Cortex of kidney (tissue), 1 donor: ENCODE results near the gene MYRF.

Experiments
- DNase-seq: peaks from one replicate; lab custom pipeline; 2025; lab: John Stamatoyannopoulos, UW

The MYRF gene

DNA sequence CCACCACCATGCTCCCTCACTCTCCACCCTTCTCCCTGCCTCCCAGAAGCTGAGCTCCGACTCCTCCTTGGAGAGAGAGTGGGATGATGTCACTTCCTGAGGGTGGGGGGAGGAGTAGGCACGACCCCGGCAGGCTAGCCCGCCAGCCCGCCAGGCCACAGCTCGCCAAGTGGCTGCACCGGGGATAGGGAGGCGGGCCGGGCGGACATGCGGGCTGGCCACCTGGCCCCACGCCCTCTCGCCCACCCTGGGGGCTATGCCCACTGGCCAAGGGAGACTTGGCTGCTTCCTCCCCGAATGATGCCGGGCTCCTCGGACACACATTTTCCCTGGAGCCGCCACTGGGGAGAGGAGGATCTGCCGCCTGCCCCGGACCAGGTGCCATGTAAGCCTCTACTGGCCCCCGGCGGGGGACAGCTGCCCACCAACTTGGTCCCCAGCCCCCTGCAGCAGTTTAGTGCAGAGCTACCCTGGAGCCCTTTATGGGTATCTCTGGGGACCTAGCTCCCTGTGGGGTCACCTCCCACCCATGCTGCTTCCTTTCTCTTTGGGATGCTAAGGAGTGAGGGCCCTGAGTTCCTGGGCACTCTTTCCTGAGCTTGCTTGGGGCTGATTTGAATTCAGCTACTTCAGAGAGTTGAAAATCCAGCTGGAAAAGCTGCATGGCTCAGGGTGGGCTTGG, 33.7 kb upstream of the MYRF start:
- DNase-seq, result no peak

DNA sequence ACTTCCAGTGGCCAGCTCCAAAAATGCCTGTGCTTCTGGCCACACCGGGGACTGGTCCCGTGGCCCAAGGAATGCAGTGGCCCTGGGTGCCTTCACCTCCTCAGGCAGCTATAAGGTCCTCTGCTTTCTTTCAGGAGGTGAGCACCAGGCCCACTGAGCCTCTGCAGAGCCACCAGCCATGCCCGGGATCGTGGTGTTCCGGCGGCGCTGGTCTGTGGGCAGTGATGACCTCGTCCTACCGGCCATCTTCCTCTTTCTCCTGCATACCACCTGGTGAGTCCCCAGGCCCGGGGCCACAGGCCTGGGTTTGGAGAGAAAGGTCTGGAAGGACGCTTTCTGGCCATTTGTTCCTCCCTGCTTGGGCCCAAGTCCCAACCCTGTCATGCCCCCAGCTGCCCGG, 32.5 kb upstream of the MYRF start:
- DNase-seq, result no peak

DNA sequence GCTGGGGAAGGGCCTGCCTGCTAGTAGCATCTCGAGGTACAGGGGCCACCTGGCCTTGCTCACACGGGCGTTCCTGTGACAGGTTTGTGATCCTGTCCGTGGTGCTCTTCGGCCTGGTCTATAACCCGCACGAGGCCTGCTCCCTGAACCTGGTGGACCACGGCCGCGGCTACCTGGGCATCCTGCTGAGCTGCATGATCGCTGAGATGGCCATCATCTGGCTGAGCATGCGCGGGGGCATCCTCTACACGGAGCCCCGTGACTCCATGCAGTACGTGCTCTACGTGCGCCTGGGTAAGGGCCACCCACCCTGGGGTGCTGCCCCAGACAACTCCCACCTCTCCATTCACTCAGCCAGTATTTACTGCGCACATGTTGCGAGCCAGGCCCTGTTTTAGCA, 31.8 kb upstream of the MYRF start:
- no peak for DNase-seq

DNA sequence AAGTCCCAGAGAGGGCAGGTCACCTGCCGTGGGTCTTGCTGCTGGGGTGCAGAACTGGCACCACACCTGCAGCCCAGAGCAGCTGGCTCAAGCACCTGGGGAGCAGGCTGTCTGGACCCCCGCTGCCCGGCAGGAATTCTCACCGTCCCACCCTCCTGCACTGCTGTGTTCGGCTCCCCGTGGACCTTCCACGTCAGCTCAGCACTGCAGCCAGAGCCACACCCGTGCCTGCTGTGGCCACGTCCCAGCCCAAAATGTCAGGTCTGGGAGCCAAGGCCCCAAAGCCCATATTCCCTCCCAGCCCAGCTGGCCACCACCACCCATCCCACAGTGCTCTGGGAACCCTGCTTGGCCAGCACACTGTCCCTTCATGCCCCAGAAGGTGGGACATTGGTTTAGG, 28.0 kb upstream of the MYRF start:
- no peak for DNase-seq

DNA sequence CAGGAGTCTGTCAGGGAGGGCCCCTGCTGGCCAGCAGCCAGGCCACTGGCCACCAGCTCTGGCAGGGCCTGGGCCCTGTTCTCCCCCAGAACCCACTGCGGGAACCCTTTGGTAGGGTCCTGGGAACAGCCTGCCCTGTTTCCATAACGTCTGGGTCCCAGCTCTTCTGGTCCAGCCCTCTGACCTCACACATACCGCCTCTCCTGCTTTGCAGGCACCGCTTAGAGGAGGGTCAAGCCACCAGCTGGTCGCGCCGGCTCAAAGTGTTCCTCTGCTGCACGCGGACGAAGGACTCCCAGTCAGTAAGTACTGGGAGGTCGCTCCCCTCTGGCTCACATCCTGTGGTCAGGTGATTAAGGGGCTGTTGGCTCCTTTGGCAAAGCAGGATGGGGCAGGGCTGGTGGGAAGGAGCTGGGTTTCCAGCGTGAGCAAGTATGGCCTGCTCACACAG, 26.6 kb upstream of the MYRF start:
- no peak for DNase-seq

DNA sequence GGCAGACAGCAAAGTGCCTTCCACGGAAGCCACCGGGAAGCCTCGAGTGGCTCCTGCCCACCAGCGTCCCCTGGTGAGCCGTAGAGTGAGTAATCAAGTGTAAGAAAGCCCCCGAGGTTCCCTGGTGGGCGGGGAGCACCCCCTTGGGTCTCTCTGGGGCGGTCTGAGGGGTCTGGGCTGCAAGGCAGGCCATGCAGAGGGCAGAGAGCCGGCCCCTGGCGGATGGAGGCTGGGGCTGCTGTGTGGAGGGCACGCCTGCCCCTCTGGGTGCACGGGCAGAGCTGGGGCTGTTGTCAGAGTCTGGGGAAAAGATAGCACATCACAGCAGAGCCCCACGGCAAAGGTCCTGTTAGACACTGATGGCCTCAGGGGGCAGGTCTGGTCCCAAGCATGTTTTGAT, 25.7 kb upstream of the MYRF start:
- DNase-seq, result no peak

DNA sequence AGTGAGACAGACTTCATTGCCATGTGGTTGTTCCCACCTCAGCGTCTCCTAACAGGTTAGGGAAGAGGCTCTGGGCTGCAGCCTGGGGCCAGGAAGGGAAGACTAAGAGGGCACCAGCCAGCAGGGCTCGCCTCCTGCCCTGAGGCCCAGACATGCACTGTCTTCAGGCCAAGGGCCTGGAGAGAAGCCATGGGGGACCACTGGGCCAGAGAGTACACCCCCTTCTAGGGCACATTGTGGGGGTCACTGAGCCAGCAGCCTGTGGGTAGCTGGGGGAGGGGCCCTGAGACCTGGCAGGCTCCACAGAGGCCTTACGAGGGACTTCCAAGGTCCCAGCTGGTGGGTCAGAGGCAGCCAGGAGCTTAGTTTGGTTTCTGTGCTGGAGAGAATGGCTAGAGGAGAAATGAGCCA, 25.0 kb upstream of the MYRF start:
- DNase-seq, result no peak

DNA sequence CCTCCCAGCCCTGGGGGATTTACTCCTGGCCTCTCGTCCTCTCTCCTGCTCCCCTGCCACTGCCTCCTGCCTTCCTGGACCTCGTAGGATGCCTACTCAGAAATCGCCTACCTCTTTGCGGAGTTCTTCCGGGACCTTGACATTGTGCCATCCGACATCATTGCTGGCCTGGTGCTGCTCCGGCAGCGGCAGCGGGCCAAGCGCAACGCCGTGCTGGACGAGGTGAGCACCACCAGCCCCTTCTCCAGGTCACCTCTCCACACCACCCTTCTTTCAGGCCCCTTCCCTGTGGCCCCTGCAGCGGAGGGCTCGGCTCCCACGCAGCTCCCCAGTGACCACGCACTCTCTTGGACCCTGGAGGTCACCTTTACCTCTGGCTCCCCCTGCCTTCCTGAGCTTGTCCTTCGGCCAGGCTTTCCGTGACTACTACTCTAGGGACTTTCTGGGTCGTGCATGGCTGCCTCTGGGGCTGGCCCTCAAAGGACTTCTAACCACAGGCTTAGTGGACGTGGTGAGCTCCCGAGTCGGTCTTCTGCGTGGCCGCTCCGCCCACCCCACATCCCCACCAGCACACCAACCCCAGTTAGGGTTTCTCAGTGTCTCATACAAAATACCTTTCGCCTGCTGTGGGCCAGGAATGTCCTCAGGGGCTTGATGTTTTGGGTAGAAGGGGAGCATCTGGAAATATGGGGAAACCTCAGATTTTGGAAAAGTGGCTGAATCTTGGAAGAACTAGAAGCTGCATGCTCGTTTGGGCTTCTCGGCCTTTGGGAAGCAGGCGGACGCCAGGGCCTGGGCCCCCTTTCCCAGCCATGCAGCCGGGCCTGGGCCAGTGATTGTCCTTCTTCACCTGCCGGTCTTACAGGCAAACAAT, 24.1 kb upstream of the MYRF start:
- DNase-seq, result no peak

DNA sequence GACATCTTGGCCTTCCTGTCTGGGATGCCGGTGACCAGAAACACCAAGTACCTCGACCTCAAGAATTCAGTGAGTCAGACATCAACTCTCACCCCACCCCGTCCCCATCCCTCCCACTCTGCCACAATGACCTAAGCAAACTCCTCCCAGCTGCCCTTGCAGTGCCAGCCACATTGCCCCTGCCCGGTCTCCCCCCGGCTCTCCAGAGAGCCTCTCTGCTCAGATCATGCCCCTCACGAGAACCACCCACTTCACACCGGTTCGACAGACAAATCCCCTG, 23.6 kb upstream of the MYRF start:
- no peak for DNase-seq

DNA sequence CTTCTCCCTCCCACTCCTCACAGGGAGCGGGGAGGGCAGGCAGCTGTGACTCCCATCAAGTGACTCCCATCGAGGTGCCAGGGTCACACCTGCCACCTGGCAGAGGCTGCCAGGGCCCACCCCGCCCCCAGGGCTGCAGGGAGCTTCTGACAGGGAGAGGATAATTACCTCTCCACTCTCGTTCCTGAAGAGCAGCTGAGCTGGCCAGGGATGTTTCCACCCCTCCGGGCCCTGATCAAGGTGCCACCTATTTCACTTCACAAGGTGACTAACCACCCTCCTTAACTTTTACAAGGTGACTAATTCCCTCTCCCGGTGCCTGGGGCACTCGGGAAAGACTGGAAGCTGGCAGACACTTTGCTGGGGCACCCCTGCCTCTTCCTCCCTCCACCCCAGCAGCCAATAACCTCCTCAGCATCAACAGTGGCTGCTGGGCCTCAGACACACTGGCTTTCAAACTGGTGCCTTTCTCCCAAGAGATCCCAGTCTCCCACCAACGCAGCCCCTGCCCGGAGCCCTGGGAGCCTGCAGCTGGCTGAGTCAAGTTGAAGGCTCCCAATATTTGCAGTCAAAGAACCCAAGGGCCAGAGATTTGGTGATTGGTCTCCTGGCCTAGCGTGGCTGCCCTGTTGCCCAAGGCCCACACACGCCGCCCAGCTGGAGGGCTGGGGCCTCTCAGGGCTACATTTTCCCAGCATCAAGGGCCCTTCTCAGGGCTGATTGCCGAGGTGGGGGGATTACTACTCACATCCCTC, 22.0 kb upstream of the MYRF start:
- no peak for DNase-seq

DNA sequence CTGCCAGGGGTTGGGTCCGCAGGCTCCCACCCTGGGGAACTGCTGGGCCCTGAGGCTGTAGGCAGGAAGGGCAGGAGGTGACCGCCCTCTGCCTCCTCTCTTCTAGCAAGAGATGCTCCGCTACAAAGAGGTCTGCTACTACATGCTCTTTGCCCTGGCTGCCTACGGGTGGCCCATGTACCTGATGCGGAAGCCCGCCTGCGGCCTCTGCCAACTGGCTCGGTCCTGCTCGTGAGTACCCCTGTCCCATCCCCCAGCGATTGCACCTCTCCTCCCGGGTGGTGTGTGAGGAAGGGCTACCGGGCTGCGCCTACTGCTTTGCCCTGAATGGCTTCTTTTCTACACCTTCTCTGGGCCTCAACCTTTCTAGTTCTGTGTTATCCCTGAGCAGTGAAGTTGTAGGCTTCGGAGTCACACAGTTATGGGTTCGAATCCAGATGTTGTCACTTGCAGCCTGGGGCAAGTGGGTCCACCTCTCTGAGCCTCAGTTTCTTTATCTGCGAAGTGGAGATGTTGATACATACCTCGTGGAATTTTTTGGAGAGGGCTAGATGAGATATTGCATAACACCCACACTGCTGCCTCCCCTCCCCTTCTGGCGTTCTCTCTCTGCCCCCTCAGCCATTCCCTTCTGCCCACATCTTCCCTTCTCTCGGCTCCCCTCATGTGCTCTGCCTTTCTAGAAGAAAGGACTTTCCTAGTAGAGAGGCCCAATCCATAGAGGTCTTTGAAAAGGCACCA, 21.1 kb upstream of the MYRF start:
- no peak for DNase-seq

DNA sequence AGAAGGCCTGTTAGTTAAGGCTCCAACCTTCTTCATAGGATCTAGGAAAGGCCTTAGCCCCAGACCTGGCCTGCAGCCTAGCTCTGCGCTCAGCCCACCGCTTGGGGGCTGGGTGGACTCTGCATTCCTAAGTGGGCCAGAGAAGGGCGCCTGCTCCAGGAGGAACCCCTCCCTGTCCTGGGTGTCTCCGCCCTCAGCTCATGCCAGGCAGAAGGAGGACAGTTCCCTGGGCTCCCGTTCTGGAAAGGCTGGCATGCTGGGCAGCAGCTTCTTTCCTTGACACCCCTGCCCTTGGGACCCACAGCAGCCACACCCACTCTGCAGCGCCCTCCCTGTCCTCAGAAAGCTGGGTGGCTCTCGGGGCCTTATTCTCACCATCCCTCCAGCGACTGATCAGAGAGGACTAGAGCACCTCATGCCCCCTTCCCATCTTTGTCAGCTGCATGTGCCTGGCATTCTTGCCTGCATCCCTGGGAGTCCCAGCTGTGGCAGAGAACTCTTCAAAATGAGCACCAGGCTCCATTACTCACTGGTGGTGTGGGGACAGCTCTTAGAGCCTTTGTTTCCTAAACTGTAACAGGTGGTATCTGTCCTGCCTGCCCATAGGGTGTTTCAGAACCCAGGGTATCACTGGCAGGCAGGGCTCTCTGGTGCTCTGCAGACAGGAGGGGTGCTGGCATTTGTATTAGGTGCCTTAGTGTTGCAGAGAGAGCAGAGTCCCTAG, 20.3 kb upstream of the MYRF start:
- no peak for DNase-seq

DNA sequence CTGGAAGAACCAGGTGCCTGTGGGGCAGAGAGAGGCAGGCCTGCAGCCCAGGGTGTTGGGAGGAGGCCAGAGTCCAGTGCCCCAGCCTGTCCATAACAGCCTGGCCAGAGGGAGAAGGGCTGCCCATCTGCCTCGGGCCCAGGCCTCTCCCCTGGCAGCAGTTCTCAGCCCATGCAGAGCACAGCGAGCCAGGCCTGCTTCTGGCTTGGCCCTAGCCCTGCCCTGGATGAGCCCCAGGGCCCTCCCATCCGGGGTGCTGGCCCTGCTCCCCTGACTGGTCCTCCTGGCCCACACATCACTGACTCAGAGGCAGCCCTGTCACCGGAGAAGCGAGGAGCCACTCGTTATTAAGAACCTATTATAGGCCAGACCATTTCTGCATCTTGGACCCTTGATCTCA, 19.7 kb upstream of the MYRF start:
- no peak for DNase-seq

DNA sequence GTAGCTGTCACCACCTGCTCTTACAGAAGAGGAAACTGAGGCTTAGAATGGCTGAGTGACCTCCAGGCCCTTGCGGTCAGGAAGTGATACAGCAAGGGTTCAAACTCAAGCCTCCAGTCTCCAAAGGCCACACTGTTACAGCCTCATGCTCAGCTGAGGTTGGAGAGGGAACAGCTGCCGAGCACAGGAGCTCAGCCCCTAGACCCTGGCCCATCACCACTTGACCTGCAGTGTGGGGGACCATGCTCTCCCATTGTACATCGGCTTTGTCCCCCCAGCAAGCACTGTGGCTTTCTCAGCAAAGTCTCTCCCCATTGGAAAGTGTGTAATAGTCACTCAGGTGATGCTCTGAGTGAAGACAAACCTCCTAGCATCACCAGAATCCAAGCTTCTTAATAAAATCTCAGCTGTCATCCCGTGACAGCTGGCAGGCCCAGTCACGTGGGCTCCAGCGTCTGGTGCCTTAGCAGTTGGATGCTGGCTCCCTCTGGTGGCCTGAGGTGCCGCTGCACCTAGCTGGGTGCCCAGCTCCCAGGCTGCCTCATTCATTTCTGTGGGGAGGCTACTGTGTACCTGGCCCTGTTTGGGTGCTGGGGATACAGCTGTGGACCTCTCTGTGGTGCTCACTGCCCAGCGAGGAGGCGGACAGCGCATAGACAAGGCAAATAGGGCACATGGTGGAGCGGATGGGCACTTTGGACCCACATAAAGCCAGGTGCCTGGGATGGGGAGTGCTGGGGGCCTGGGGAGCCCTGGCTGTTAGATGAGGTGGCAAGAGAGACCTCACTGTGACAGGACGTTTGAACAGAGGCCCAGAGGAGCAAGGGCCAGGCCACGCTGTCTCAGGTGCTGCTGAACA, 19.1 kb upstream of the MYRF start:
- no peak for DNase-seq

DNA sequence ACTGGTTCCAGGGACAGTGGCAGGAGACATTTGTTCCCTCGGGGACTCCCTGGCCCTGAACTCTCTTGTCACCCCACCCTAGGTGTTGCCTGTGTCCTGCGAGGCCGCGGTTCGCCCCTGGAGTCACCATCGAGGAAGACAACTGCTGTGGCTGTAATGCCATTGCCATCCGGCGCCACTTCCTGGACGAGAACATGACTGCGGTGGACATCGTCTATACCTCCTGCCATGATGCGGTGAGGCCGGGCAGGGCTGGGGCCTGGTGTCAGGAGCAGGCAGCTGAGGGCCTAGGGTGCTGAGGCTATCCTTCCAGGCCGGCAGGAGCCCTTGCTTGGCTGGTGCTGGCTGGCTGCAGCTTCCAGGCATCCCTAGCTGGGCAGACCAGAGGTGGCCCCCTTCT, 17.7 kb upstream of the MYRF start:
- DNase-seq, result no peak

DNA sequence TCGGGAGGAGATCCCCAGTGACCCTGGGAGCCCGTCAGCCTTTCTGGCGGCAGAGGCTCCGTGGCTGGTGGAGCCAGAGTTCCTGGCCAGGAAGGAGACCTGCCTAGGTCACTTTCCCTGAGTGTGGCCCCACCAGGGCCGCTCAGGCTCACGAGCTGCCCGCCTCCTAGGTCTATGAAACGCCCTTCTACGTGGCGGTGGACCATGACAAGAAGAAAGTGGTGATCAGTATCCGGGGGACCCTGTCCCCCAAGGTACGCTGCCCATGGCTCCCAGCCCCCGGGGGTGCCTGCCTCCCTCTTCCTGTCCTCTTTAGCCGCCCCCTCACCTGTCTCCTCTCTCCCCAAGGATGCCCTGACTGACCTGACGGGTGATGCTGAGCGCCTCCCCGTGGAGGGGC, 17.0 kb upstream of the MYRF start:
- no peak for DNase-seq

DNA sequence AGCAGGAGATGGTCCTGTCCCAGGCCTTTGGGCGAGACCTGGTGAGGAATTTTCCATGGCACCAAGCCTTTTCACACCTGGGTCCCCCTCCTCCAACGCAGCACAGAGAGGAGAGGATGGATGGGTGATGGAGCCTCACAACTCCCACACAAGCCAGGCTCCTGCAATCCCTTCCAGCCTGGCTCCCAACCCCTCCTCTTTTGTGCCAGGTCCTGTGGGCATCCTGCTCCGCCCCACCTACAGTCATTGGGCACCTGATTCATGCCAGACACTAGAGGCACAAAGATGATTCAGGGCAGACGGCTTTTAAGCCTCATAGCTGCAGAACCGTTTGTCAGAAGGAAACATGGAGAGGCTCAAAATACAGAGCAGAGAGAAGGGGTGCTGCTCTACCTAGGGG, 16.1 kb upstream of the MYRF start:
- no peak for DNase-seq

DNA sequence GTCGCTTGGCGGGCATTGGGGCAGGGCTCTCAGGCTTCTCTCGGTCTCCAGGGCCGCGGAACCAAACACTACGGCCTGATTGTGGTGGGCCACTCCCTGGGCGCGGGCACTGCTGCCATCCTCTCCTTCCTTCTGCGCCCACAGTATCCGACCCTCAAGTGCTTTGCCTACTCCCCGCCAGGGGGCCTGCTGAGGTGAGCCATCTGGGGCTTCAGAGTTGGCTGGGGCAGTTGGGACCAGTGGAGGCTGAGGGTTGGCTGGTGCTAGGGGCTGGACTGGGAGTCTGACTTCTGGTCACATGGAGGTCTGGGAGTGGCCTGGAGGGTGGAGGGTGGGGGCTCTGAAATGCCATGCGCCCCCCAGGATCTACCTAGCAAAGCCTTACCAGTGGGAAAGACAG, 15.3 kb upstream of the MYRF start:
- no peak for DNase-seq

DNA sequence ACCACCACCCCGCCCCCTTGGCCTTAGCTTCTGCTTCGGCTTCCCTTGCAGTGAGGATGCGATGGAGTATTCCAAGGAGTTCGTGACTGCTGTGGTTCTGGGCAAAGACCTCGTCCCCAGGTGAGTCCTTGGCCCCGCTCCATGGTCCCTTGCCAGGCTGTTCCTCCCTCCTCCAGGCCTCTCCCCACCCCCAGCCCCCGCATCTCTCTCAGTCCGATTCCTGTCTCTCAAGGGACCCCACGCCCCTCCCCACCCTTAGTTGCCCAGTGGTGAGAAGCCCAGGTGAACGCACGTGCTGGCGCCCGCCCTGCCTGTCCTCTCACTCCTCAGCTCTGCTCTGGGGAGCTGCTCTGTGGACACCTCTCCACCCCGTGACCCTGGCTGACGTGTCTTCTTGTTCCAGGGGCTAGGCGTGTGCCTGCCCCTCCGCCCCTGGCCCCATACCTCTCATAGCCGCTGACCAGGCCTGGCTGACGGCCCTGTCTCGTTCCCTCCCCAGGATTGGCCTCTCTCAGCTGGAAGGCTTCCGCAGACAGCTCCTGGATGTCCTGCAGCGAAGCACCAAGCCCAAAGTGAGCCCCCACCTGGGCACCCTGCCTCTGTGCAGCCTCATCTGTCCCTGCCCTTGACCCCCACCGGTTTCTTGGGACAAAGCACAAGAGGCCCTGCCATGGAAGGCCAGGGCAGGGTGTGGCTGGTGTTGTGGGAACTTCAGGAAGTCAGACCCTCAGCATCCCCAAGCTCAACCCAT, 14.6 kb upstream of the MYRF start:
- DNase-seq, result no peak

DNA sequence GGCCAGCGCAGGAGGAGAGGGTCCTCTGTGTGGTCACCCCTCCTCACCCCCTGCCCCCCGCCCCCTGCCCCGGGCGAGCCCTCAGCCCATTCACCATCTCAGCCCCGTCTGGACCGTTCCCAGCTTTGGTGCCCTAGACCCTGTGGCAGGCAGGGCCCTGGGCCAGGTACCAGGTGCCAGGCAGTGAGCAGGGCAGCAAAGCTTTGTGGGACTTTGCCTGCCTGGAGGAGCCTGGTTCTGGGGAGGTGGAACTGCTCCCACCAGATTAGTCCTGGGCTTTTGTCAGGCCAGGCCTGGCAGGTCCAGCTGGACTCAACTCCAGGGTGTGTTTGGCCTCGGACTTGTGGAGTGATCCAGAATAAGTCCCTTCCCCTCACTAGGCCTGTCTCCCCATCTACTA, 13.7 kb upstream of the MYRF start:
- no peak for DNase-seq
